Right atrium auricular region (tissue), 2 donors: ENCODE results near the gene CHN2. TPM values are rescaled to one million over a fixed set of nuclear protein-coding genes. Genes with fewer than 3 reads are reported as not detected.

ENCODE experiments used
- DNase-seq: peaks from one replicate; pipeline ENCODE4 v3.0.0-alpha.2; 2019; ENCODE audit warnings: low spot score
- H3K27ac ChIP-seq, 2 donors: fragments of 200-600 bp; sonication (generic); 1 replicate in 1 of 2; 2 replicates in 1 of 2; pipeline ENCODE4 v1.5.1; 2016 to 2019
- H3K27me3 ChIP-seq, 2 donors: fragments of 200-600 bp; sonication (generic); one replicate each; pipeline versions ENCODE4 v1.5.1 to v1.6.0; 2017 to 2019
- H3K36me3 ChIP-seq: fragments of 200-600 bp; sonication (generic); one replicate; pipeline ENCODE4 v1.5.1; 2016
- H3K4me1 ChIP-seq, 2 donors: fragments of 200-600 bp; sonication (generic); one replicate each; pipeline versions ENCODE4 v1.5.1 to v1.6.0; 2017 to 2019
- H3K4me3 ChIP-seq, 2 donors: fragments of 200-600 bp; sonication (generic); 1 replicate in 1 of 2; 2 replicates in 1 of 2; pipeline ENCODE4 v1.5.1; 2017 to 2019; ENCODE audit warnings: mild to moderate bottlenecking in 1 of 2, moderate library complexity in 1 of 2
- H3K9me3 ChIP-seq, 2 donors: fragments of 200-600 bp; sonication (generic); one replicate each; pipeline ENCODE4 v1.5.1; 2019
- total RNA-seq, 2 donors: library from RNA; depleted of rRNA; stranded (reverse); fragments of >200 nt; gene quantifications; one replicate each; pipeline ENCODE4 v1.1.0, GENCODE V29; 2016
- TF ChIP-seq, protein P1 (sequence below), 2 donors: fragments of 200-600 bp; sonication (generic); IDR thresholded peaks; one replicate each; pipeline ENCODE4 v1.5.1; 2019; ENCODE audit warnings: antibody characterized with exemption in 2 of 2

CHN2 gene
- total RNA-seq, 2 donors from 2014 or later: 2.7 to 6.6 TPM

DNA sequence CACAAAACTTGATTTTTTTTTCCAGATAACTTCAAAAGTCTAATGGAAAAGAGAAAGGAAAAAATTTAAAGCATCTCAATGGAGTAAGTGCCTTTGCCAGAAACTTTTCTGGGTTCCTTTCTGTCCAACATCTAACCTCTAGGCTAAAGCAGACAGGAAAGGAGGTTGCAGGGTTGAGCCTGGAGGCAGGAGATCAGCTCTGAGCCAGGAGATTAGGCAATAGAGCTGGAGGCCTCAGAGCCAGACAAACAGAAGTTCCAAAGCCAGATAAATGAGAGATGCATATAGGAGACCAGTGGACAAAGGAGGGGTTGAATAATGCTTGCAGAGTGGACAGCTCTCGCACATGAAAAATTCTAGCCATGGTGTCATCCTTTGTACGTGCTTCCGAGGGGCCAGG, 42.9 kb downstream of the CHN2 start:
- TF ChIP-seq, protein P1, sequence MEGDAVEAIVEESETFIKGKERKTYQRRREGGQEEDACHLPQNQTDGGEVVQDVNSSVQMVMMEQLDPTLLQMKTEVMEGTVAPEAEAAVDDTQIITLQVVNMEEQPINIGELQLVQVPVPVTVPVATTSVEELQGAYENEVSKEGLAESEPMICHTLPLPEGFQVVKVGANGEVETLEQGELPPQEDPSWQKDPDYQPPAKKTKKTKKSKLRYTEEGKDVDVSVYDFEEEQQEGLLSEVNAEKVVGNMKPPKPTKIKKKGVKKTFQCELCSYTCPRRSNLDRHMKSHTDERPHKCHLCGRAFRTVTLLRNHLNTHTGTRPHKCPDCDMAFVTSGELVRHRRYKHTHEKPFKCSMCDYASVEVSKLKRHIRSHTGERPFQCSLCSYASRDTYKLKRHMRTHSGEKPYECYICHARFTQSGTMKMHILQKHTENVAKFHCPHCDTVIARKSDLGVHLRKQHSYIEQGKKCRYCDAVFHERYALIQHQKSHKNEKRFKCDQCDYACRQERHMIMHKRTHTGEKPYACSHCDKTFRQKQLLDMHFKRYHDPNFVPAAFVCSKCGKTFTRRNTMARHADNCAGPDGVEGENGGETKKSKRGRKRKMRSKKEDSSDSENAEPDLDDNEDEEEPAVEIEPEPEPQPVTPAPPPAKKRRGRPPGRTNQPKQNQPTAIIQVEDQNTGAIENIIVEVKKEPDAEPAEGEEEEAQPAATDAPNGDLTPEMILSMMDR (IDR thresholded peaks at IDR 0.05): no peak
- no peaks in the 10 kb centered on the region for H3K36me3 ChIP-seq

DNA sequence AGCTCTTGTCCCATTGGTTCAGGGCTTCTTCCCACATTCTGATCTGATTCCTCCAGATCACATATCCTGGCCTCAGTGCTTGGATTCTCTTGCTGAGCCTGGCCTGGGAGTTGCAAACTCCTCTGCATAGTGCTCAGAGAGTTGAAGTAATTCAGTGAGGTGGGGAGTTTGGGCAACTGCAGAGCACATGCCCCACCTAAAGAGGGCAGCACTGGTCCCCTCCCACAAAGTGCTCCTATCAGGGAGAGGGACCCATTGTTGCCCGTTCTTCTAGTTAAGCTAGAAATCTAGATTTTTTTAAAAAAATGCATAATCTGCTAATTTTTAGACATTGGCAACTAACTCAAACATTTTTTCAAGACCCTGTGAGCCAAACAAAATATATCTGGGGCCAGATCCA, 45.1 kb downstream of the CHN2 start:
- Histone ChIP-seq H3K27ac (no peak overlapping the region), H3K9me3 (no peaks in the 10 kb centered on the region), H3K27me3 (no peaks in the 10 kb centered on the region), H3K4me3 (no peak overlapping the region), H3K36me3 (no peaks in the 10 kb centered on the region), H3K4me1 (peaks cover 0 to 9% of the 10 kb centered on the region in 2 donors)
- no peak for DNase-seq
- TF ChIP-seq, protein P1 (IDR thresholded peaks at IDR 0.05): peak in 1 of 2 donors; percentile 27

More for the DNA sequence above, 42.9 kb downstream of the CHN2 start:
- H3K4me1 ChIP-seq: no peaks in the 10 kb centered on the region
- no peak for DNase-seq
- H3K27me3 ChIP-seq: no peaks in the 10 kb centered on the region
- H3K4me3 ChIP-seq: no peak overlapping the region
- H3K9me3 ChIP-seq: no peaks in the 10 kb centered on the region
- no peak overlapping the region for H3K27ac ChIP-seq

GRCh38 chr7:29242265-29242664, 47.7 kb downstream of the CHN2 start:
- no peak for DNase-seq
- Histone ChIP-seq H3K4me1 (peaks cover 0 to 9% of the 10 kb centered on the region in 2 donors), H3K36me3 (no peaks in the 10 kb centered on the region), H3K27ac (no peak overlapping the region), H3K4me3 (no peak overlapping the region), H3K9me3 (no peaks in the 10 kb centered on the region), H3K27me3 (no peaks in the 10 kb centered on the region)
- TF ChIP-seq, protein P1 (IDR thresholded peaks at IDR 0.05): no peak

DNA sequence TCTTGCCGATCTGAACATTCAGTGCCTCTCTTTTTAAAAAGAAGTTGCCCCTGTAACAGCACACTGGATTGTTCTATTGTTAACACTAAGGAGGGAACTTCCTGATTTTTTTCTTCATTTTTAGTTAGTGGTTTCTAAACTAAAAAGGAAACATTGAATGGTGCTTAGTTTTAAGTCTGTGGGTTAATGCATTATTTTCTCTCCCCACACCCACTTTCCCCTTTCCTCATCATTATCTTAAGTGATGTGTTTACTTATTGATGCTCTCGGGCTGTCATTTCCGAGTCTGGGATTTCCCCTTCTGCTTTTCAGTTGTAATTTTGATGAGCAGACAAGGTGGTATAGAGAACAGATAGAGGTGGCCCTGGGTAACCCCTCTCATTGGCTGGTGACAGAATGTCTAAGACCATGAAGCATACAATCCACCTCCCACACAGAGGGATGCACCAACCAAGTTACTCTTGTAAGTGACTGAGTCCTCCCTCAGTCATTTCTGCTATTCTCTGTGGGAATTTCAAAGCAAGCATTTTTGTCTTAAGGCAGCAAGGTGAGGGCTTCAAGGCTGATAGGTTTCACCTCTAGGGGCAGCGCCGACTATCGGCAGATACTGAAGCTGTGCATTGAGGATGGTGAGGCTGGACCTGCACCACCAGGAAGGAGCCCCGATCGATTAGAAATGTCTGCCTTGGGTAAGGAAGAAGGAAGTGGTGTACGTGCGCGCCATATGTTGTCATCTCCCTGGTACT, 49.5 kb downstream of the CHN2 start:
- Histone ChIP-seq H3K4me1 (peaks cover 0 to 18% of the 10 kb centered on the region in 2 donors), H3K27ac (peak overlapping the region in 1 of 2 donors; percentile 20)

DNA sequence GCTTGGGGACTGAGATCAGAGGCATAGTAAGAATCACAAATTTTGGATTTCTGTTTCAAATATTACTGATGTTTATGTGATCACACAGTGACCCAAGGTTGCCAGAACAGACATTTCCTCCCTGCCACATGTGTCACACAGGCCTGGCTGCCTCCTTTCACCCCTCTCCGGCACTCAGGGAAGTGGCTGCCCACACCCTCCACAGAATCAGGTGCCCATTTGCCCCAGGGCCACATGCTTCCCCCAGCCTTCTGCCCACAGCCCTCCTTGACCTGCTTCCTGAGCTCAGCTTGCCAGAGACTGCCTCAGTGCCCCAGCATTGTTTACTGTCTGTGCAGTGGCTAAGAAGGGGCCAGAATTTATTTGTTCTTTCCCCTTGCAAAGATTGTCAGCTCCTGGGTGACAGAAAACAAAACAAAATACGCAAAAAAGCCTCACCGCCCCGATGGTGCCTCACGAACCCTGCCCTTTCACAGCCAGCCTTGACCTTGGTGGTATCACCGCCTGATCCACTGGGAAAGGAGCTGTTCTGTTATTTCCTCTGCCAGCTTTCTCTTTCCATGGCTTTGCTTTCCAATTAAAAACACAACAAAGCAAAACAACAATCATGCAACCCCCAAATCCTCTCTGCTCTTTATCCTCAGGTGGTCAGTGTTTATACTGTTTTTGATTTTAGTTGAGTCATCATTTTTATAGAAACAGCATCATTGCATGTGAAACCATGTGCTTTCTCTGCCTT, 52.8 kb downstream of the CHN2 start:
- H3K36me3 ChIP-seq: no peaks in the 10 kb centered on the region
- H3K27me3 ChIP-seq: no peaks in the 10 kb centered on the region
- DNase-seq: no peak
- no peak overlapping the region for H3K4me3 ChIP-seq
- H3K9me3 ChIP-seq: no peaks in the 10 kb centered on the region
- peak overlapping the region in 1 of 2 donors; percentile 20 for H3K27ac ChIP-seq
- TF ChIP-seq, protein P1 (IDR thresholded peaks at IDR 0.05): no peak
- peaks cover 0 to 18% of the 10 kb centered on the region in 2 donors for H3K4me1 ChIP-seq

More for the DNA sequence above, 49.5 kb downstream of the CHN2 start:
- Histone ChIP-seq H3K4me3 (no peak overlapping the region), H3K9me3 (no peaks in the 10 kb centered on the region), H3K36me3 (no peaks in the 10 kb centered on the region), H3K27me3 (no peaks in the 10 kb centered on the region)
- TF ChIP-seq, protein P1 (IDR thresholded peaks at IDR 0.05): no peak
- no peak for DNase-seq
